HT1080 (cell line): ENCODE measurements around the gene TBXA2R. TPM values are rescaled to one million over a fixed set of nuclear protein-coding genes. Genes with fewer than 3 reads are reported as not detected.
"Not testable (repeated sequence)": the region's sequence is repeated elsewhere in the genome, so short reads cannot be mapped to it uniquely, and the experiment has no call there.

Source experiments
- DNase-seq: peaks from one replicate; pipeline ENCODE4 v3.0.0-alpha.2; 2015; ENCODE audit warnings: low read depth
- polyA plus RNA-seq, 2 experiments: library from polyadenylated mRNA; depleted of rRNA; stranded (reverse); fragments of >200 nt; gene quantifications; 2 replicates each; pipeline ENCODE4 v1.2.3, GENCODE V29; 2015
- total RNA-seq: library from RNA; depleted of rRNA; stranded (reverse); fragments of >200 nt; shearing (Covaris generic); gene quantifications from 2 replicates; pipeline ENCODE4 v1.2.3, GENCODE V29; 2014; rRNA removed

TBXA2R gene
- 0.40 and 0.96 TPM in 2 replicates for total RNA-seq
- polyA plus RNA-seq (2015; cell fraction: cytosol; rRNA removed): 0.97 and 1.4 TPM in 2 replicates
- 0.60 and 1.1 TPM in 2 replicates for polyA plus RNA-seq (2015; cell fraction: nucleus; rRNA removed)

DNA sequence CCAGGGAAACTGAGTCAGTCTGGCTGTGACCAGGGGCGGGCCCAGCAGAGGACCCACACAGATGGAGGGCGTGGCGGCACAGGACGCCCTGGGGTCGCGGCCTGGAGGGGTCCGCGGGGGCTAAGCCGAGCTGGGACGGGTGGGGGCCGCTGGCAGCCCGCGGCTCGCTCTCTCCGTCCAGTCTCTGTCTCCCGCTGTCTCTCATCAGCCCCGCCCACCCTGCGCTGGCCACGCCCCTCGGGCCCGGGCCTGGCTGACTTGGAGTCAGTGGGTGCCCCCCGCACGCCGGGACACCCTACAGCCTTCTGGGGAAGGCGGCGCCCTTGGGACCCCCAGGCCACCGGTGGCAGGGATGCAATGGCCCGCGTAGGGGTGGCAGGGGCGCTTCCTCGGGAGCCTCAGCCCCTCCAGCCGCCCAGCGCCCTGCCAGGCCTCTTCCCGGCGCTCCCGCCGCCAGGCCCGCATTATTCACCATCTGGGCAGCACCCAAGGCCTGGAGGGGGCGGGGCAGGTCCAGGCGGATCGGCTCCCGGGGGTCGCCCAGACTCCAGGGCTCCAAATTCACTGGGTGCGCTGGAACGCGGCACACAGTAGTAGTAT, at the start of gene TBXA2R:
TSS of gene TBXA2R (minus strand) at position 186 of the 600 bp plus-strand sequence. CDS start 6,241 bp downstream, outside the sequence.
- DNase-seq: peak; percentile 51

DNA sequence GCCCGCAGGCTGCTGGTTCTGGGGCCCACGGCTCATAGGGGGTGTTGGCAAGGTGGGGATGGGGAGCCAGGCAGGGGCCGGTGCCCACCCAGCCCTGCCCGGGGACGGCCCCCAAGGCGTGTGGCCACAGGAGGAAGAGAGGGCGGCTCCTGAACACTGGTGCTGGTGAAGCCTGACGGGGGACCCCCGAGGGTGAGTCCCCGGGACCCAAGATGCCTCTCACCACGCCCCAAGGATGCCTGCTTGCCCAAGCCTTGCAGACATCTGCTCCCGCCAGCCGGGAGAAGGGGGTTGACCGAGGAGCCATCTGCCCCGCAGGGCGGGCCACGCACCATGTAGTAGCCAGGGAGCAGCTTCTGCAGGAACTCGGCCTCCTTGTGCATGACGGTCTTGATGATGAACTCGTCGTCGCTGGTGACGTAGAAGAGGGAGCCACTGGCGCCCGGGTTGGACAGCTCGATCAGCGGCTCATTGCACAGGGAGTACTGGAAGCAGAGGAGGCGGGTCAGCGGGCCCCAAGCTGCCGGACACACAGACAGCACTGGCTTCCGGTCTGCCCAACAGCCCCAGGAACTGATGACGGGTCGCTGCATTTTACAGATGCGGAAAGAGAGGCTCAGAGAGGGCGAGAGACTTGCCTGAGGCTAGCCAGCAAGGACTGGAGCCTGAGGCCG, 49.5 kb upstream of the TBXA2R start:
- no peak for DNase-seq

DNA sequence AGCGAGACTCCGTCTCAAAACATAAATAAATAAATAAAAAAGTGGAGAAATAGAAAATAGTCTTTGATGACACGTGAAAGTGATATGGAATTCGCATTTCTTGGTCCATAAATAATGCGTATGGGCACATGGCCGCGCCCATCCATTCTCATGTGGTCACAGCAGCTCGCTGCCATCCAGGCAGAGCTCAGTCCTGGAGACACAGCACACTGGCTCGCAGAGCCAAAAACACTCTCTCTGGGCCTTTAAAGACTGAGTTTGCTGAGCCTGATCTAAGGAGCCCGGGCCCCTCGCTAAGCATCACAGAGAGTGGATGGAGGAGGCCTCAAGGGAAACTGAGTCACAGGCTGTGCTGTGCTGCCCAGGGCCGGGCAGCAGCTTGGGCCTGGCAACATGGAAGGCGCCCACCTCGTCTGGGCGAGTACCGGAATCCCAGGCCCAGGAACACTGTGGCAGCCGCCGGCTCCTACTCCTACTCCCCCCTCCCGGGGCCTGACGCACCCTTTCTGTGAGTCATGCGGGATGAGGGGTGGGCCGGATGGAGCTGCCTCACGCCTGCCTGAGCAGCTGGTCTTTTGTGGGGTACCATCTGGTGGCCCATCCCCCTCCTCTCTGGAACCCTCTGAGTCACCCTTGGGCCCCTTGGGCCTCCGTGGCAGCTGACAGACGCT, 48.9 kb upstream of the TBXA2R start:
- peak; percentile 97 for DNase-seq

DNA sequence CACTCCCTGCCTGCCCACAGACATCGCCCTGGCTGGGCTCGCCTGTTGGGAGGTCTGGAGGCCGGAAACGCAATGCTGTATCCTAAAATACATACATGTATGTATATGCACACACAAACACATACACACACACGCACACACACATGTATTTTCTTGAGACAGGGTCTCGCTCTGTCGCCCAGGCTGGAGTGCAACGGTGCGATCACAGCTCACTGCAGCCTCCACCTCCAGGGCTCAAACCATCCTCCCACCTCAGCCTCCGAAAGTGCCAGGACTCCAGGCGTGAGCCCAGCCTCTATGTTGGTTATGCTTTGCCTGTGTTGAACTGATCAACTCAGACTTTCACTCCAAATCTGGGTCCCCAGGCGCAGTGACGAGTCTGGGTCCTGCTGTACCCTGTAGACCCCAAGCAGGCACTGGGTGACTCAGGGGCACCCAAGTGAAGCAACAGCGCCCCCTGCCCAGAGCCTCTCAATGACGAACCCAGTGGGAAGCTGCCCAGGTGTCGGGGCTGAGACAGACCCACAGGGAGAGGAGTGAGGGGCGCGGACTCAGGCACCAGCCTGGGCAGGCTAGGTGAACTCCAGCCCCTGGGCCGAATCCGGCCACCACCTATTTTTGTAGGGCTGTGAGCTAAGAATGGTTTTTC, 47.3 kb upstream of the TBXA2R start:
- DNase-seq: no peak

DNA sequence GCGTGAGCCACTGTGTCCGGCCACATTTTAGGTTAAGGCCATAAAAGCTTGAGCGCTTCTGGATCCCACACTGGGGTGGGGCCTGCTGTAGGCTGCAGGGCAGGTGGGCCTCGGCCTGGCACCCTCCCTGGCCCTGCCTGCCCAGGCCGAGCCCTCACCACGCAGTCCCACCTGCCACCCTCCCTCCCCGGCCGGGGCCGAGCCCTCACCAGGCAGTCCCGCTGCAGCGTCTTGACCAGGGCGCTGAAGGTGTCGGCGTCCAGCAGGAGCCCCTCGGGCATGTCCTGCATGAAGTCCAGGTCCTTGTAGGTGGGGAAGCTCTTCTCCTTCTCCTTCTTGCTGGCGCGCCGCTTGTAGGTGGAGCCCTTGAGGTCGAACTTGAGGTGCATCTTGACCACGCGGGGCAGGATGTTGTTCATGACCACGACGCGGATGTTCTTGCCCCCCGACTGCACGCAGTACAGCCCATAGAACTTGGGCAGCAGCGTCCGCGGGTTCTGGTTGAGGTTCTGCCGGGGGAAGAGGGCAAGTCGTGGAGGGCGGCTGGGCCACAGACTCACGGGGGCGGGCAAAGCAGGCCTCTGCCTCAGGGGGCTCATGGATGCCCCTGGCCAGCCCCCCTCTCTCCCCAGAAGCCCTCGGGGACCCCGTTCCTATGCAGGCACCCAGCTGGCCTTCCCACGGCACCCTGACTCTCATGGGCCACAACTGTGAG, 46.6 kb upstream of the TBXA2R start:
- DNase-seq: no peak

DNA sequence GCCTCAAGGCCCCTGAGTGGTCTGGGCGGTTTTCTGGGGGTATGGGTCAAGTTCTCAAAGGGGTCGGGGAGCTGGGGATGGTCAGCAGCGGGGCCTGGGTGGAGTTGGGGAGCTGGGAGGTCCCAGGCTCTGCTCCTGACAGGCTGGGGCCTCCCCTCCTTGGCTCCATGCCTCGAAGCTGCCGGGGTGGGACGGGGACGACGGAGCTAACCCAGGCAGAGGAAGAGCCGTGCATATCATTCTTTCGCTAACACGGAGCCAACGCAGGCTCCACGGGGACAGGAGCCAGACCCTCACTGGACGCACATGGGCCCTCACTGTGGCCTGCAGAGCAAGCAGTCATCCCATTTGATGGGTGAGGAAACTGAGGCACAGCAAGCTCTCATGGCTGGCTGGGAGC, 45.7 kb upstream of the TBXA2R start:
- DNase-seq: no peak

DNA sequence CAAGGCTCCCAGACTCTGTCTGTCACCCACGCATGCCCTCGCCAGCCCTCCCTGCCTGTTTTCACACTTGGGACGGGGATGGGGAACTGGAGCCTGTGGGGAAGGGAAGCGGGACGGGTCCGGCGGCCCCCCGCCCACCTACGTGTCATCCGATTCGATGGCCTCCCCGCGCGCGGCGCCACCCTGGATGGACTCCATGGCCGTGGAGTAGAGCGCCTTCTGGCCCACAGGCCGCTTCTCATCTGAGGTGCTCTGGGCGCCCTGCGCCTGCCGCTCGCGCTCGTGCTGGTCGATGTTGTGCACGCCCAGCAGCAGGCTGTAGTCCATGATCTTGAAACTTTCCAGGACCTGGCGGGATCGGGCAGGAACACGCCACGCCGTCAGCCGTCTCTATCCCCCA, 45.0 kb upstream of the TBXA2R start:
- no peak for DNase-seq

DNA sequence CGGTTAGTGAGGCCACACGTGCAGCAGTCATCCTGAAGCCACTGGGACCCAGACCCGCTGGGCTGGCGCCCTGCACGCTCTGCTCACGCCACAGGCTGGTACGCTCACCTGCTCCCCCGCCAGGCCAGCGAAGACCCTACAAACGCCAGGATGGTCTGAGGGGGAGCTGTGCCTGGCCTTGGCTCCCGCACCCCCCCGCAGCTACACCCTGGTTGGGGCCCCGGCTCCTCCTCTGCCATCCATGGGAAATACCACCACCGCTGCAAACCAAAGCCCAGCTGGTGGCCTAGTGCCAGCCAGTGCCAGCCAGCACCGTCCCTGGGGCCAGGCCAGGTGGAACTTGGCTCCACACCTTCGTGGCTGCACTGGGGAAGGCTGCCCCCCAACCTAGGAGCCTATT, 43.2 kb upstream of the TBXA2R start:
- DNase-seq: no peak

DNA sequence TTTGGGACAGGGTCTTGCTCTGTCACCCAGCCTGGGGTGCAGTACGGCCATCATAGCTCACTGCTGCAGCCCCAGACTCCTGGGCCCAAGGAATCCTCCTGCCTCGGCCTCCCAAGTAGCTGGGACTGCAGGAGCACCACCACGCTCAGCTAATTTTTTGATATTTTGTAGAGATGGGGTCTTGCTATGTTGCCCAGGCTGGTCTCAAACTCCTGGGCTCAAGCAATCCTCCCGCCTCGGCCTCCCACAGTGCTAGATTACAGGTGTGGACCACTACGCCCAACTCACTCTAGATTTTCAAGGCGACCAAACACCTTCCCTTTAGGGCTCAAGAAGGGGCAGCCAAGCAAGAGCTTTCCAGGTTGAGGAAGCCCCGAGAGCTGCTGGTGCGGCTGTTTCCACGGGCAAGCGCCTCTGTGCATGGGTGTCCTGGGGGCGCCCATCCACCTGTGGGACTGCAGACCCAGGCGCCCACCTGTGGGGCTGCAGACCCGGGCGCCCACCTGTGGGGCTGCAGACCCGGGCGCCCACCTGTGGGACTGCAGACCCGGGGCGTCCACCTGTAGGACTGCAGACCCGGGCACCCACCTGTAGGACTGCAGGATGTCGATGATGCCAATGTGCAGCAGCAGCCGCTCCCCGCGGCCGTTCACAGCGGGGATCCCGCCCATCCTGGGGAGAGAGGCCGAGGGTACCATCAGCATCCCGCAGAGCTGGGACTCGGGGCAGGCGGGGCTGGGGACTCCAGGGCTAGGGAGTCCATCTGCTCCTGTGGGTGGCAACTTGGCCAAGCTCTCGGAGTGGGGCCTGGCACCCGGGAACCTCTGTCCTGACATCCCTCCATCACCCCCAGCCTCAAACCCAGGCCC, 41.6 kb upstream of the TBXA2R start:
- no peak for DNase-seq

DNA sequence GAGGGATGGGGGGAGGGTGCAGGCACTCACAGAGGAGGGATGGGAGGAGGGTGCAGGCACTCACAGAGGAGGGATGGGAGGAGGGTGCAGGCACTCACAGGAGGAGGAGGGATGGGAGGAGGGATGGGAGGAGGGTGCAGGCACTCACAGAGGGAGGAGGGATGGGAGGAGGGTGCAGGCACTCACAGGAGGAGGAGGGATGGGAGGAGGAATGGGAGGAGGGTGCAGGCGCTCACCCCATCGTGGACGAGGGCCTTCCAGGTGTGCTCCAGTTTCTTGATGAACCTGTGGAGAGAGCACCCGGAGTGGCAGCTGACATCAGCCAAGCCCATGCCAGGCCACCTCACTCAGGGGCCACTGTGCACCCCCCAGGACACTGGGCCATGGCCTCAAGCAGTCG, 40.4 kb upstream of the TBXA2R start:
- not testable (repeated sequence) for DNase-seq

DNA sequence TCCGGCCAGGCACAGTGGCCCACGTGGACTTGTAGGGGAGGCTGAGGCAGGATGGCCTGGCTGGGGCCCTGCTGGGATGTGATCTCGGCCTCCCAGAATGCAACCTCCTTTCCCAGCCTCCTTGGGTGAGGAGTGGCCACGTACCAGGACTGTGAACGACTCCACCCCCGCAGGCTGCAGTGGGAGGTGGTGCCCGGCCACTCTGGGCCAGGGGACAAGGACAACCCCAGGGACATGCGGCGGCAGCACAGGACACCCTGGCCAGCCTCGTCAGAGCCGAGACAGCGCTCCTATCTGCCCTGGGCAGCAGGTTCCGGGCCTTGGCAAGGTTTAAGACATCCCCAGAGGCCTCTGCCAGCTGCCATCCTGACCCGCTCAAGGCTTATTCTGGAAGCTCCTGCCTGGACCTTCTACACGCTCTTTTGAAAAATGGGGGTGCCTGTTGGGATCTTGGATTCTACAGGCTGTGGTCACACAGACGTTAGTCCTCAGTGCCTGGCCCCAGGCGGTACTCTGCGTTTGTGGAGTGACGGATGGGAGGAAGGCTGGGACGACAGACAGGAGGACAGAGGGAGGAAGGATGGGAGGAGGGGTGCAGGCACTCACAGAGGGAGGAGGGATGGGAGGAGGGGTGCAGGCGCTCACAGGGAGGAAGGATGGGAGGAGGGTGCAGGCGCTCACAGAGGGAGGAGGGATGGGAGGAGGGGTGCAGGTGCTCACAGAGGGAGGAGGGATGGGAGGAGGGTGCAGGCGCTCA, 39.8 kb upstream of the TBXA2R start:
- no peak for DNase-seq

DNA sequence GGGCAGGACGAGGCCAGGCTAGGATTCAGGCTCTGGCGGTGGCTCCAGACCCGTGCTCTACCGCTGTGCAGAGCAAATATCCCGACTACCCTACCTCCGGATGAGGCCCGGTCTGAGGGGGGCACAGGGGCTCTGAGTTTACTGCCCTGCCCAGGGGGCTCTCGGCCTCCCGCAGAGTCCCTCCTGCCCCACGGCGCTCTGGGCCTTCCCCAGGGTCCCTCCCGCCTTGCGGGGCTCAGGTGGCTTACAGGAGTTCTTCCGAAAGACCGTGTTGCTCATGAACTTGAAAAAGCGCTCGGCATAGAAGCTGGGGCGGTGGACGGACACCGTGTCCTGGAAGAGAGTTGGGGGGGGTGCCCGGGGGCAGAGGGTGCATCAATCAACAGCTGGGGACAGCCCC, 39.1 kb upstream of the TBXA2R start:
- DNase-seq: no peak

DNA sequence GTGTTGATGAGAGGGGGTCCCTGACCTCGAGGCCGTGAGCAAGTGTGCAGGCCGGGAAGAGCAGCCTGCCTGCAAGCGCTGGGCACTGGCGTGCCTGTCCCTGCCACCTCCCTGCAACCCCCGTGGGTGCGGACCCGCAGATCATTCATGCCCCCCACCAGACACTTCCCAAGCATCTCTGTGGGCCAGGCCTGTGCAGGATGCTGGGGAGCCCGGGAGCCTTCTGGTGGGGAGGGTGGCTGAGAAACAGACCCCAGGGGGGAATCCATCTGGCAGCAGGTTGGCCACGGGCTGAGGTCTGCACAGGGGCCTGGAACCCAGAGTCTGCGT, 38.4 kb upstream of the TBXA2R start:
- DNase-seq: no peak

DNA sequence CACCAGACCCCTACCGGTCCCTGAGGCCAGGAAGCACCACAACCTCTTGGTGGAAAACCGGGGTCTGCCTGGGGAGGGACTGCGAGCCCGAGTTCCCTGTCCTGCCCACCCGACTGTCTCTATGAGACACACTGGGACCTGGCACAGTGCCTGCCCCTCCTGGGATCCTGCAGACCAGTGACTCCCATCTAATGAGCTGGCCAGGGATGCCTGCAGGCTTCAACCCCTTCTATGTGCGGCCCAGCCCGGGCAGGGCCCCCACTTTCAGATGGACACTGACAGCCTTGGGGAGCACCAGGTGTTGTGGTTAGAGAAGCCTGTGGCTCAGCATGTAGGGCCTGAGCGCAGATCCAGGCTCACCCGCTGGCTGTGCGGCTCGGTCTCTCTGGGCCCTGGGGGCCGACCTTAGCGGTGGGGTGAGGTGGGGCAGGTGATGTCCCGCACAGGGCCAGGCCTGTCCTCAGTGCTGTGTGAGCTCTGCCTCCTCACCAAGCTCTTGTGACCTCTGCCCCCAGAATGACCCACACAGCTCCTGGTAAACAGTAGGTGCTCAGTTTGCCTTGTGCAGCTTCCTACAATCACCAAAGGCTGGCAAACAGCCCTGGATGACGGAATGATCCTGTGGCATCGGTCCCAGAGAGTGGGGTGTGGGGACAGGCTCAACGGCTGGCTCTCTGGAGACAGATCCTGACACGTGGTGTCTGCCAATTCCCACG, 37.8 kb upstream of the TBXA2R start:
- DNase-seq: no peak

DNA sequence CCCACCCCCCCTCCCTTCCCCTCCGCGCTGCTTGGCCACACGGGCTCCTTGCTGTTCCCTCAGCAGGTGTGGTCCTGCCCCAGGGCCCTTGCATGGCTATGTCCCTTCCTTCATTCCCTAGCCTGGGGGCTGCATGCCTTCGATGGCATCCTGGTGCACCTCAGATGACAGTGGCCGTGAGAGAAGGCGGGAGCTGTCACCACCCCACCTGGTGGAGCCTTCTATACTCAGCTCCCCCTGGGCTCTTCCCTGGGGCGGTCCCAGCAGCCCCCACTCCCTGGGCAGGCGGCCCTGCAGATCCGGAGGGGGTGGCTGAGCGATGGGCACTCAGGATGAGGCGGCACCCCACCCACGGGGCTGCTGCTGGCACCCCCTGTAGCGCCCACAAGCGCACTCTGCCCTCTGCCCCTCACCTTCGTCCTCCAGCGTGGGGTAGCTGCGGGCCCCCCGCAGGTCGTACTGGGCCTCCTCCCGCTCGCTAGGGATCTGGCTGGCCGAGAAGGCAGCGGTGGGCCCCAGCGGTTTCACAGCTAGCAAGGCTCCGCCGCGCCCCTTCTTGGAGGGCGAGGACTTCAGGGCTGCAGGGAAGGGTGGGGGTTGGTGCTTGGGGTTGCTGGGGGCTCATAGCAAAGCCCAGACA, 37.1 kb upstream of the TBXA2R start:
- no peak for DNase-seq

DNA sequence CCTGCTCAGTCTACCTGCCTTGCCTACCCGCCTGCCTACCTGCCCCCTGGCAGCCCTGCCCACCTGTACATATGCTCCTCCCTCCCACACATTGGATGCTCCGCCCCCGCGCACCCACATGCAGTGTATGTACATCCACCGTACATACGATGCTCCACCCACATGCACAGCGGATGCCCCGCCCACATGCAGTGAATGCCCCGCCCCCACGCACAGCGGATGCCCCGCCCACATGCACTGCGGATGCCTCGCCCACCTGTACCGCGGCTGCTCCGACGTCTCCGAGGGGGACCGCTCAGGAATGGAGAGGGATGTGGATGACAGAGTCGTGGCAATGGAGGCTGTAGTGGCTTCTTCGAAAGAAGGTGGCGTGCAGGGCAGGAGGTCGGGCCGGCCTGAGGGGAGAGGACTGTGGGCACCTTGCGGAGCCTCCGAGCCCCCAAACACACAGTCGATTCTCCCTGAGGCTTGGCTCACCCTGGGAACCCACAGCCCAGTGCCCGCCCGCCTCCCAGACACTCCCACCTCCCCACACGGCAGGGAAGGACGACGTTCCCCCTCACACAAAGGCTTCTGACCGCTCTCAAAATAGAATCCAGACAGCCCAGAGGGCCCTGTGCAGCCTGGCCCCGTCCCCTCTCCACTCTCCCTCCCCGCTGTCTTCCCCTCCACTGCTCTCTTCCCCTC, 36.5 kb upstream of the TBXA2R start:
- DNase-seq: no peak

DNA sequence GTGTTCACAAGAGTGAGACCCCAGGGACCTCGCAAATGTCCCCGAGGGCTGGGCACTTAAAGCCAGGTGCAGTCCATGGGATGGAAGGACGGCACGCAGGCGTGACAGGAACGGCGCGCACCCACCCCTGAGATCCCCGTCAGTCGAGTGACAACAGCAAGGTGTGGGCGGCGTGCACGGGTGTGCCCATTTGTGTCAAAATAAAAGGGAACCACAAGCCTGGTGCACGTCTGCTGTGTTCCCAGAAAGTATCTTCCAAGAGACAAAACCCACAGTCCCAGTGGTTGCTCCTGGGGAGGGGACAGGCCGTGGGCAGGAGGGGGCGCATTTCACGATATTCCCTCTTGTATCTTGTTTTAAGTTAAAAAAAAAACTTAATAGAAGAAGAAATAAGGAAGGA, 35.6 kb upstream of the TBXA2R start:
- DNase-seq: no peak
